CD4-positive, alpha-beta memory T cell (primary cell): ENCODE results near the gene LIN7A. TPM values are rescaled to one million over a fixed set of nuclear protein-coding genes. Genes with fewer than 3 reads are reported as not detected.

Source experiments
- CTCF ChIA-PET: fragments of 350-600 bp; sonication (Branson Sonifier 250); formaldehyde crosslinking; loops from one replicate; lab custom pipeline; 2021; ENCODE audit warnings: inconsistent platforms; ENCODE audit not compliant: partially characterized antibody; lab: Charles Lee
- POLR2A ChIA-PET: fragments of 350-600 bp; sonication (Branson Sonifier 250); formaldehyde crosslinking; loops from one replicate; lab custom pipeline; 2021; ENCODE audit not compliant: partially characterized antibody; lab: Charles Lee
- DNase-seq, 5 donors: peaks; one replicate each; pipeline versions ENCODE4 v3.0.0 to v3.0.0-alpha.2; 2020 to 2022; ENCODE audit warnings: mixed read lengths in 1 of 5
- H3K27ac ChIP-seq: one replicate; pipeline ENCODE4 v1.7.0; 2013; ENCODE audit warnings: low read depth, low read length
- H3K27me3 ChIP-seq: 2 replicates; pipeline ENCODE4 v1.7.0; 2013; ENCODE audit warnings: mild to moderate bottlenecking, low read length, moderate library complexity; ENCODE audit not compliant: insufficient read depth
- H3K36me3 ChIP-seq: 2 replicates; pipeline ENCODE4 v1.7.0; 2013; ENCODE audit warnings: mild to moderate bottlenecking, low read length, moderate library complexity; ENCODE audit not compliant: insufficient read depth
- H3K4me1 ChIP-seq: 2 replicates; pipeline ENCODE4 v1.7.0; 2013; ENCODE audit warnings: mild to moderate bottlenecking, low read length, moderate library complexity; ENCODE audit not compliant: insufficient read depth
- H3K4me3 ChIP-seq, 2 donors: one replicate each; pipeline ENCODE4 v1.7.0; 2013; ENCODE audit warnings: low read length in 2 of 2, mild to moderate bottlenecking in 1 of 2
- H3K9me3 ChIP-seq, 2 donors: one replicate each; pipeline ENCODE4 v1.7.0; 2013; ENCODE audit warnings: low read length in 2 of 2, control low read depth in 1 of 2; ENCODE audit not compliant: control insufficient read depth in 1 of 2
- H3K27ac Mint-ChIP-seq, 7 donors: one replicate each; pipeline ENCODE4 v1.8.0; 2020 to 2021; ENCODE audit warnings: mixed read lengths in 7 of 7, mild to moderate bottlenecking in 6 of 7, inconsistent platforms in 3 of 7, moderate library complexity in 3 of 7
- H3K27me3 Mint-ChIP-seq, 2 donors: one replicate each; pipeline ENCODE4 v1.8.0; 2020 to 2021; ENCODE audit warnings: mixed read lengths in 2 of 2
- H3K36me3 Mint-ChIP-seq, 2 donors: one replicate each; pipeline ENCODE4 v1.8.0; 2020 to 2021; ENCODE audit warnings: mixed read lengths in 2 of 2, inconsistent platforms in 1 of 2, mild to moderate bottlenecking in 1 of 2
- H3K4me1 Mint-ChIP-seq, 4 donors: one replicate each; pipeline ENCODE4 v1.8.0; 2020 to 2021; ENCODE audit warnings: mixed read lengths in 4 of 4, mild to moderate bottlenecking in 1 of 4
- H3K4me3 Mint-ChIP-seq, 8 donors: one replicate each; pipeline ENCODE4 v1.8.0; 2020 to 2021; ENCODE audit warnings: mixed read lengths in 8 of 8, mild to moderate bottlenecking in 7 of 8, moderate library complexity in 6 of 8, inconsistent platforms in 3 of 8
- H3K9me3 Mint-ChIP-seq, 8 donors: one replicate each; pipeline ENCODE4 v1.8.0; 2020 to 2021; ENCODE audit warnings: mixed read lengths in 8 of 8, mild to moderate bottlenecking in 5 of 8, inconsistent platforms in 3 of 8, moderate library complexity in 1 of 8
- intact Hi-C: fragments of 100-400 bp; cut with micrococcal nuclease; formaldehyde crosslinking; loops from one replicate; pipeline ENCODE4 v1.15.1; 2023
- polyA plus RNA-seq, 2 donors: library from polyadenylated mRNA; unstranded; fragments of 300-500 nt; fragmentation: Illumina TruSeq; gene quantifications; one replicate each; pipeline ENCODE4 v1.2.3, GENCODE V29; 2021
- total RNA-seq, 2 experiments: library from RNA; stranded (reverse); gene quantifications; one replicate each; pipeline ENCODE4 v1.2.3, GENCODE V29; 2021

LIN7A gene
- total and polyA plus RNA-seq, 4 experiments from 2014 or later, result not detected

- DNase-seq, result no peak
These were observed 13.3 kb downstream of the LIN7A start for GRCh38 chr12:80924437-80924836.

GRCh38 chr12:80920006-80920405 is 17.7 kb downstream of the LIN7A start:
- no peak for DNase-seq
- Histone ChIP-seq H3K9me3 (no peaks in the 10 kb centered on the region), H3K27ac (no peak overlapping the region), H3K36me3 (no peaks in the 10 kb centered on the region), H3K4me1 (no peaks in the 10 kb centered on the region), H3K4me3 (no peak overlapping the region), H3K27me3 (no peaks in the 10 kb centered on the region)
- no peaks in the 10 kb centered on the region for H3K36me3 Mint-ChIP-seq
- ChIA-PET POLR2A (no interaction called here), CTCF (no interaction called here)
- H3K4me1 Mint-ChIP-seq, result no peaks in the 10 kb centered on the region
- H3K4me3 Mint-ChIP-seq, result no peak overlapping the region
- no peaks in the 10 kb centered on the region for H3K27me3 Mint-ChIP-seq
- no peak overlapping the region for H3K27ac Mint-ChIP-seq
- H3K9me3 Mint-ChIP-seq, result peaks cover 0 to 11% (median 0%) of the 10 kb centered on the region in 8 donors
- intact Hi-C loops, result no loop called here

More at GRCh38 chr12:80924437-80924836, 13.3 kb downstream of the LIN7A start:
- Mint-ChIP-seq H3K27me3 (no peaks in the 10 kb centered on the region), H3K4me1 (no peaks in the 10 kb centered on the region), H3K4me3 (no peak overlapping the region), H3K27ac (no peak overlapping the region), H3K9me3 (peaks cover 0 to 4% (median 0%) of the 10 kb centered on the region in 8 donors), H3K36me3 (no peaks in the 10 kb centered on the region)
- Histone ChIP-seq H3K36me3 (no peaks in the 10 kb centered on the region), H3K27ac (no peak overlapping the region), H3K27me3 (no peaks in the 10 kb centered on the region), H3K4me1 (no peaks in the 10 kb centered on the region), H3K9me3 (no peaks in the 10 kb centered on the region), H3K4me3 (no peak overlapping the region)
- POLR2A ChIA-PET, result no interaction called here
- CTCF ChIA-PET, result no interaction called here
- intact Hi-C loops, result no loop called here

- POLR2A ChIA-PET, result no interaction called here
- H3K9me3 ChIP-seq, result no peaks in the 10 kb centered on the region
- Mint-ChIP-seq H3K4me1 (no peaks in the 10 kb centered on the region), H3K27ac (no peak overlapping the region), H3K4me3 (no peak overlapping the region), H3K27me3 (no peaks in the 10 kb centered on the region), H3K36me3 (no peaks in the 10 kb centered on the region), H3K9me3 (peaks cover 0 to 11% (median 2%) of the 10 kb centered on the region in 8 donors)
- intact Hi-C loops, result no loop called here
- H3K27ac ChIP-seq, result no peak overlapping the region
- no peak overlapping the region for H3K4me3 ChIP-seq
- H3K36me3 ChIP-seq, result no peaks in the 10 kb centered on the region
- no peak for DNase-seq
- CTCF ChIA-PET, result no interaction called here
- H3K27me3 ChIP-seq, result no peaks in the 10 kb centered on the region
- no peaks in the 10 kb centered on the region for H3K4me1 ChIP-seq
These were observed 20.1 kb downstream of the LIN7A start for GRCh38 chr12:80917651-80918050.

- Histone ChIP-seq H3K36me3 (no peaks in the 10 kb centered on the region), H3K4me3 (no peak overlapping the region), H3K9me3 (no peaks in the 10 kb centered on the region), H3K27ac (no peak overlapping the region), H3K4me1 (no peaks in the 10 kb centered on the region), H3K27me3 (no peaks in the 10 kb centered on the region)
- no peak for DNase-seq
- Mint-ChIP-seq H3K27me3 (no peaks in the 10 kb centered on the region), H3K9me3 (peaks cover 0 to 11% (median 2%) of the 10 kb centered on the region in 8 donors), H3K4me1 (no peaks in the 10 kb centered on the region), H3K27ac (no peak overlapping the region), H3K36me3 (no peaks in the 10 kb centered on the region), H3K4me3 (no peak overlapping the region)
- CTCF ChIA-PET, result no interaction called here
- POLR2A ChIA-PET, result no interaction called here
- intact Hi-C loops, result no loop called here
These were observed 24.6 kb downstream of the LIN7A start for GRCh38 chr12:80912901-80913770.

- Mint-ChIP-seq H3K4me1 (no peaks in the 10 kb centered on the region), H3K36me3 (no peaks in the 10 kb centered on the region), H3K27ac (no peak overlapping the region), H3K4me3 (no peak overlapping the region), H3K27me3 (no peaks in the 10 kb centered on the region), H3K9me3 (peaks cover 0 to 10% (median 2%) of the 10 kb centered on the region in 8 donors)
- H3K27me3 ChIP-seq, result no peaks in the 10 kb centered on the region
- intact Hi-C loops, result no loop called here
- H3K4me3 ChIP-seq, result no peak overlapping the region
- POLR2A ChIA-PET, result no interaction called here
- CTCF ChIA-PET, result no interaction called here
- H3K9me3 ChIP-seq, result no peaks in the 10 kb centered on the region
- no peak for DNase-seq
- no peak overlapping the region for H3K27ac ChIP-seq
- H3K36me3 ChIP-seq, result no peaks in the 10 kb centered on the region
- H3K4me1 ChIP-seq, result no peaks in the 10 kb centered on the region
These were observed 28.4 kb downstream of the LIN7A start for GRCh38 chr12:80909370-80909769.

GRCh38 chr12:80902711-80903110 is 35.0 kb downstream of the LIN7A start:
- no peaks in the 10 kb centered on the region for H3K36me3 Mint-ChIP-seq
- no peaks in the 10 kb centered on the region for H3K4me1 Mint-ChIP-seq
- no peak overlapping the region for H3K27ac ChIP-seq
- no peak overlapping the region for H3K27ac Mint-ChIP-seq
- H3K27me3 Mint-ChIP-seq, result no peaks in the 10 kb centered on the region
- H3K4me1 ChIP-seq, result no peaks in the 10 kb centered on the region
- ChIA-PET CTCF (no interaction called here), POLR2A (no interaction called here)
- H3K9me3 Mint-ChIP-seq, result peaks cover 3 to 18% (median 6%) of the 10 kb centered on the region in 8 donors
- H3K27me3 ChIP-seq, result no peaks in the 10 kb centered on the region
- no peaks in the 10 kb centered on the region for H3K9me3 ChIP-seq
- H3K4me3 ChIP-seq, result no peak overlapping the region
- DNase-seq, result no peak
- intact Hi-C loops, result no loop called here
- H3K36me3 ChIP-seq, result no peaks in the 10 kb centered on the region
- H3K4me3 Mint-ChIP-seq, result no peak overlapping the region

GRCh38 chr12:80901661-80902060 is 36.1 kb downstream of the LIN7A start:
- no peak for DNase-seq
- Histone ChIP-seq H3K4me1 (no peaks in the 10 kb centered on the region), H3K36me3 (no peaks in the 10 kb centered on the region), H3K9me3 (no peaks in the 10 kb centered on the region), H3K27ac (no peak overlapping the region), H3K27me3 (no peaks in the 10 kb centered on the region), H3K4me3 (no peak overlapping the region)
- ChIA-PET CTCF (no interaction called here), POLR2A (no interaction called here)
- Mint-ChIP-seq H3K4me1 (no peaks in the 10 kb centered on the region), H3K9me3 (peaks cover 1 to 16% (median 7%) of the 10 kb centered on the region in 8 donors), H3K27ac (no peak overlapping the region), H3K27me3 (no peaks in the 10 kb centered on the region), H3K4me3 (no peak overlapping the region), H3K36me3 (no peaks in the 10 kb centered on the region)
- intact Hi-C loops, result no loop called here
